Tibial nerve (tissue), 4 donors: ENCODE measurements around the gene HOXD9.

Source experiments
- EP300 ChIP-seq, 2 donors: sonication (generic); formaldehyde crosslinking; IDR thresholded peaks; one replicate each; pipeline ENCODE4 v1.6.1; 2017; ENCODE audit warnings: antibody characterized with exemption in 2 of 2, mild to moderate bottlenecking in 1 of 2
- POLR2A ChIP-seq, 2 donors: fragments of 450-650 bp; IDR thresholded peaks; one replicate each; pipeline ENCODE4 v1.6.1; 2017; ENCODE audit warnings: antibody characterized with exemption in 2 of 2, mild to moderate bottlenecking in 2 of 2, moderate library complexity in 2 of 2
- TF ChIP-seq, protein P1 (sequence below), 5 experiments: fragments of 200-600 bp in 3 of 5; fragments of 450-650 bp in 2 of 5; sonication (generic) in 3 of 5; IDR thresholded peaks; one replicate each; pipeline ENCODE4 v1.5.1; 2016 to 2019; ENCODE audit warnings: antibody characterized with exemption in 5 of 5, mild to moderate bottlenecking in 3 of 5, moderate library complexity in 2 of 5

- TF ChIP-seq, protein P1, sequence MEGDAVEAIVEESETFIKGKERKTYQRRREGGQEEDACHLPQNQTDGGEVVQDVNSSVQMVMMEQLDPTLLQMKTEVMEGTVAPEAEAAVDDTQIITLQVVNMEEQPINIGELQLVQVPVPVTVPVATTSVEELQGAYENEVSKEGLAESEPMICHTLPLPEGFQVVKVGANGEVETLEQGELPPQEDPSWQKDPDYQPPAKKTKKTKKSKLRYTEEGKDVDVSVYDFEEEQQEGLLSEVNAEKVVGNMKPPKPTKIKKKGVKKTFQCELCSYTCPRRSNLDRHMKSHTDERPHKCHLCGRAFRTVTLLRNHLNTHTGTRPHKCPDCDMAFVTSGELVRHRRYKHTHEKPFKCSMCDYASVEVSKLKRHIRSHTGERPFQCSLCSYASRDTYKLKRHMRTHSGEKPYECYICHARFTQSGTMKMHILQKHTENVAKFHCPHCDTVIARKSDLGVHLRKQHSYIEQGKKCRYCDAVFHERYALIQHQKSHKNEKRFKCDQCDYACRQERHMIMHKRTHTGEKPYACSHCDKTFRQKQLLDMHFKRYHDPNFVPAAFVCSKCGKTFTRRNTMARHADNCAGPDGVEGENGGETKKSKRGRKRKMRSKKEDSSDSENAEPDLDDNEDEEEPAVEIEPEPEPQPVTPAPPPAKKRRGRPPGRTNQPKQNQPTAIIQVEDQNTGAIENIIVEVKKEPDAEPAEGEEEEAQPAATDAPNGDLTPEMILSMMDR (IDR thresholded peaks at IDR 0.05) = no peak
- TF ChIP-seq POLR2A (IDR thresholded peaks at IDR 0.05) (no peak), EP300 (IDR thresholded peaks at IDR 0.05) (no peak)
Observed at GRCh38 chr2:176171351-176172006, 49.0 kb downstream of the HOXD9 start.
